Measurements from ENCODE around the gene GLG1.
A peak's percentile ranks its signal among the peaks of the same experiment; 100 is the strongest.

The GLG1 gene

DNA sequence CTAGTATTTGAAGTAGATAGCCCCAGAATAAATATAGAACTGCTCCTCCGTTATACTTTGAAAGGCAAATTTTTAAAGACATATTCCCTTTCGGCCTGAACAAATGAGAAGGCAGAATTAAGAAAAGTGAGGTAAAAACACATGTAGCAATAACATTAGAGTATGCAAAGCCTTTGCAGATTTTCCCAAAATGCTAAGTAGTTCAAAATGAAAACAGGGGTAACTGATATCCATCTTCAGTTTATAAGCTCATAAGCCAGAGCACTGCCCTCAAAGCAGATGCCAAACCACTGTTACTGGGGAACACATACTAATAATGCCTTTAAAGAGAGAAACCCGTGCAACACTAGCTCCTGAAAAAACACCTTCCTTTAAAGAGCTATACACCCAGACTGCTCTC is 134.4 kb downstream of the GLG1 start:
- DNase-seq (ENCODE audit: low read depth): no peak

DNA sequence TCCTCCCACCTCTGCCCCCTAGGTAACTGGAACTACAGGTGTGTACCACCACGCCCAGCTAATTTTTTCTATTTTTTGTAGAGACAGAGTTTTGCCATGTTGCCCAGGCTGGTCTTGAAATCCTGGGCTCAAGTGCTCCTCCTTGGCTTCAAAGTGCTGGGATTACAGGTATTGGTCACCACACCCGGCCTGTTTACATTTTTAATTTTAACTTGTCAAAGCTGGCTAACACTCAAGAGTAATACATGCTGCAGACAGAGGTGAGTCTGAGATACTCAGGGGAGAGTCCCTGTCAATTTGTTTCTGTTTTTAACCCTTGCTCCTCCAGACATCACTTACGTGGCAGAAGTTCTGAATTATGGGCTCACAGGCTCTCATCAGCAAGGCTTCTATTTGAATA is 134.9 kb downstream of the GLG1 start:
- no peak for DNase-seq (ENCODE audit: low read depth)

DNA sequence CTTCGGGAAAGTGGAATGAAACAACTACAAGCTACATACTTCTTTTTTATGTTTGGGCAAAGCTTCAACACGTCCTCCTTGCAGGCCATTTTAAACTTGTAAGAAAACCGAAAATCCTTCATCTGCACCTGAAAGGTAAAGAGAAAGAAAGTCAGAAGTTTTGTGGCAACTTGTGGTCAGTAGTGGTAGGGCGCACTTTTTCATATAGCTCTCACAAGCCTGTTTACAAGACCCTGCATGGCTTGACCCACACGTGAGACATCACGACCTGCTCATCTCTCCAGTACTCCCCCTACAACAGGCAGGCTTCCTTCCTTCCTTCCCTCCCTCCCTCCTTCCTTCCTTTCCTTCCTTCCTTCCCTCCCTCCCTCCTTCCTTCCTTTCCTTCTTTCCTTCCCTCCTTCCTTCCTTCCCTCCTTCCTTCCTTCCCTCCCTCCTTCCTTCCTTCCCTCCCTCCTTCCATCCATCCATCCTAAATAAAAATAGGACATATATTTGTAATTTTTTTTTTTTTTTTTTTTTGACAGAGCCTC is 136.9 kb downstream of the GLG1 start:
- DNase-seq (ENCODE audit: low read depth): no peak

DNA sequence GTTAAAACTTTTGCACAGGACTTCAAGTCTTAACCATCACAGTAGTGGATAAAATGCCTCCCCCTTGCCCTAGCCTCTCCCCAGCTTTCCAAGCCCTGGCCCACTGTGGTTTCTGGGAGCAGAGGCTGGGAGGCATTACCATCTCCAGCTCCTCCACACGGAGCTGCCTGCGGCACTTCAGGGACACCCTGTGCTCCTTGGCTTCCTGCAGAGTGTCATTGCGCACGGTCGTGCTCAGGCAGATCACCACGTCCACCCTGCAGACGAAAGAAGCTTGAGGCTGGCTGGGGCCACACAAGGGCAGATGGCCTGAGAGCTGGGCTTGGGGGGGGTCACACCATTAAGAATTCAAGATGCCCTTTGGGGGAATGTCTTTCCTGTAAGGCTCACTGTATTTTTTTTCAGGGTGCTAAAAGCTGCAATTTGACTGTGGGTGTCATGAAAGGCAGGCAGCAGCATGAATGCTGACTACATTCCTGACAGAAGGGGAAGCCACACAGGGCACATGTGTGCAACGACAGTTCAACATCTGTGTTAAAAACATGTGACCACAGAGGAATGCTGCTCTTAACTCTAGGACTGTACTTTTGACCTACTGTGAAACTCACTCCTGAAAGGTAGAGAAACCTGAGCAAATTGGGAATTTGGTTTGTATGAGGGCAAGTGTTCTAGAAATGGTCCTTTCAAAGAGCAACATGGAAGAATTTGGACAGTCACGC is 137.9 kb downstream of the GLG1 start:
- DNase-seq (ENCODE audit: low read depth): no peak

DNA sequence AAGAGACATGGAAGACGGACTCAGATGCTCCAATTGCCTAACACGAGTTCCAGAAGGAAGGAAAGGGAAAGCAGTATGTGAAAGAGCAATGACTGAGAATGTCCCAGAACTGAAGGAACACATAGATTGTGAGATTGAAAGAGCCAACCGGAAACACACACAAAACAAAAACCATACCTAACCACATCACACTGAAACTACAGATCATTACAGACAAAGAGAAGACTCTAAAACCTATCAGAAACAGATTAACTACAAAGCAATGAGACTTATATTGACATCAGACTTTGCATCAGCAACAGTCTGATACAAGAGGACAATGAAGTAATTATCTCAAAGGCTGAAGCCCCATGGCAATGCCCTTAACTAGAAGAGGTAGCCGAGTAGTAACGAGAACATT is 140.0 kb downstream of the GLG1 start:
- no peak for DNase-seq (ENCODE audit: low read depth)

DNA sequence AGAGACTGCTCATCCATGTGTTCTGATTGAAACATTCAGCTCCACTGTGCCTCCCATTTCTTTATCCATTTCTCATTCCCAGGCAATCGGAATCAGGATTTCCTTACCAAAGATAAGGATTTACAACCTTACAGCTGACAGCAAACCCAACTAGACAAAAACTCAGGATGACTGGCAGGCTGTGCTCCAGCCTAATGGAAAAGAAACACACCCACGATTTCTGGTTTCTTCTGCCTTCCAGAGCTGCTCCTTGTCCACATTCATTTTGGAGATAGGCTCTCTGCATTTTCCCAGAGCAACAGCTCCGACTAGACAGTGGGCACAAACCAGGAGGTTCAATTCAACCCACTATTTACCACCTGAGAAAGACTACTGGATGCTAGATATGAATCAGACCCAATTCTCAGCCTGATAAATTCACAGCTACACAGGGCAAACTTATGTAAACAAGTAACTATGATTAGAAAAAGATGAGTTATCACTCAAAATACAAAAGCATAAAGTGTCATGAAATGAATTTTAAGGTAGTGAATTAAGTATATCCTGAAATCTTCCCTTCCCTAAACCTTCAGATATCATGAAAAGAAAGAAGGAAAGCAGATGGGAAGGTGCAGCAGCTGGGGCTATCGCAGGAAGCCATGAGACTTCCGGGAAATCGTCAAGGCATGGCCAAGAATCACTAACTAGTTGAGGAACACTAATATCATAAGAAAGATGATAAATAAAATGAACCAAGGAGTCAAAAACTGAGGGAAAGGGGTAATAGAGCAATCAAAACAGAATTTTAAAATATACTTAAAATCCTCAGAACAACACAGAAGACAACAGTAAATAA is 140.8 kb downstream of the GLG1 start:
- DNase-seq (ENCODE audit: low read depth): no peak

DNA sequence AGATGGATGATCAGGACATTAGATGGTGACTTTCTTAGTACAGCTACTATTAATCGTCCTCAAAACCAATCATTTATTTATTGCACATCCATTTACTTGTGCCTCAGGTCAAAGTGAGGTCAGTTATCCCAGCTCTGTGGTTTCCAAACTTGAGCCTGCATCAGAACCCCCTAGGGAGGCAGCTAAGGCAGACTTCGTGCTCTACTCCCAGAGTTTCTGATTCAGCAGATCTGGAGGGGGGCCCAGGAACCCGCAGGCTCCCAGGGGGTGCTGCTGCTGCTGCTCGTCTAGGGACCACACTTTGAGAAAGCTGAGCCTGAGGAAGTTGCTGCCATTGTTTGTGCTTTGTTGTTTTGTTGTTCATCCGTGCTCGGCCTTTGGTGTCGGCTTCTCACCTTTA is 141.6 kb downstream of the GLG1 start:
- DNase-seq (ENCODE audit: low read depth): no peak

DNA sequence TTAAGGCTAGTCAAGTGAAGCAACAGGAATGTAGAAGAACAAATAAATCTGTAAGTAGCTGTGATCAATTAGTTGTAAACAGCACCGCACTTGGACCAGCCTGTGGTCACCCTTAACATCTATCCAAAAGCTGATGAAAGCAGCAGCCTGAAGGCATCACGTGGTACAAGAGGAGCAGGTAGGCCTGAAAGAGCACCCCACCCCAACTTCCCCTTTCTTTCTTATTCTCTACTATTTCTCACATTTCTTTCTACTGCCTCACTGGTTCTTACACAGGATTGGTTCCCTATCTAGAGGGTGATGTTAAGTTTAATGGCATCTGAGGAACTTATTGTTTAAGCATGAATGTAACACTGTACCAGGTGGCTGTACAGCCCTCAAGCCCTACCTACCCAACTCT is 143.0 kb downstream of the GLG1 start:
- DNase-seq (ENCODE audit: low read depth): no peak

DNA sequence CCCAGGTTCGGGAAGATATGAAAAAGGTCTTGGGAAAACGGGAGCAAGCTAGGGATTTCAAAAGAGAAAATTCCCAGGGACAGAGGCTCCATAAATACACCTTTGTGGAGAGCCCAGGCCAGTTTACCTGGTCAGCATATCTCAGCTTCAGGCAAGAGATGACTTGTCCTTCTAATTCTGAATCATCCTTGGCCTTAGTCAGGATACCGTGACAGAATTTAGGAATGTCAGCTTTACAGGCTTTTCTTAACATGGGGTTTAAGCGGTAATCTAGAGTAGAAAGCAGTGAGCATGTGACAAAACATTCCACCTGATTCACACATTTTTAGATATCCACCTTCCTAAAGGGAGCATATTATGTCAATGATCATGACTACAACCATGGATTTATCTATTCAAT is 144.6 kb downstream of the GLG1 start:
- peak; percentile 60 for DNase-seq (ENCODE audit: low read depth)

DNA sequence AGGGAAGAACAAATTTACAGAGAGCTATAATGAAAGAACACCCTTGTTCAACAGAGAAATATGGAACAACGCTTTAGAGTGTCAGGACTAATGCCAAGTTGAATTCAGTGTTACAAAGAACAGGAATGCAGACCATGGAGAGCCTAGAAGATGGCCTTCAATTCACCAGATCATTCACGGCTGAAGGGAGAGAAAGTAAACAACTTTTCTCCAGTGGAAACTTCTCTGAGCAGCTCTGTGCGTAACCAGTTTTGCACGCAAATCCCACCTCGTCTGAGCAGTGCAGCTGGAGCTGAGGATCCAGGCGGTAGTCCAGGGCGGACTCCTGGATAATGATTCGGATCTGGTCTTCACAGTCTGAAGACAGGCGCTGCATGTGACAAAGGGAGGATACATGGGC is 145.1 kb downstream of the GLG1 start:
- DNase-seq (ENCODE audit: low read depth): no peak

DNA sequence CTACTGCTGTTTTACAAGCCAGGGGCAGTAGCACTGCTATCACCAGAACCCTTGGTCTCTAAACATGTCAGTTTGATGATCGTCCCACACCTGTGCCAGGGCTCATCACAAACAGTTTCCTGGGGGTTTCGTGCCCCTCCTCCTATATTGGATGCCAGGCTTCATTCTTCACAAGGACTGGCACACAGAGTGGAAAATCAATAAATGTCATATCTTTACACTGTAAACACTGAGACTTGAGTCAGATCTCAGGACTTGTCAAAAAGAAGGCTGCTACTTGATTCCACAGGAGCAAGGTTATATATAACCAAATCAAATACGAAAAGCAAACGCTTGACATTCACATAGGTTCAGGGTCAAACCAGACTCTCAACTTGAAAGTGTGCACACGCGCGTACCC is 146.4 kb downstream of the GLG1 start:
- no peak for DNase-seq (ENCODE audit: low read depth)

DNA sequence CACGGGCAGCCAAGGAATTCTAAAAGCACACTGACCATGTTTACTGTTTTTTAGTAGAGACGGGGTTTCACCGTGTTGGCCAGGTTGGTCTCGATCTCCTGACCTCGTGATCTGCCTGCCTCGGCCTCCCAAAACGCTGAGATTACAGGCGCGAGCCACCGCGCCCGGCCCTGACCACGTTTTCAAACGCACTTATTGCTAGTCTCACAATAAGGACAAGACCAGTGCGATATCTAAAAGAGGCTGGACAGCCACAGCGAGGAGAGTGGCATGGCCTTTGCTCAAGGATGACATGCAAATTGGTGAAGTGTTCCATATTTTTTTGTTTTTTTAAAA is 150.7 kb downstream of the GLG1 start:
- no peak for DNase-seq (ENCODE audit: low read depth)

DNA sequence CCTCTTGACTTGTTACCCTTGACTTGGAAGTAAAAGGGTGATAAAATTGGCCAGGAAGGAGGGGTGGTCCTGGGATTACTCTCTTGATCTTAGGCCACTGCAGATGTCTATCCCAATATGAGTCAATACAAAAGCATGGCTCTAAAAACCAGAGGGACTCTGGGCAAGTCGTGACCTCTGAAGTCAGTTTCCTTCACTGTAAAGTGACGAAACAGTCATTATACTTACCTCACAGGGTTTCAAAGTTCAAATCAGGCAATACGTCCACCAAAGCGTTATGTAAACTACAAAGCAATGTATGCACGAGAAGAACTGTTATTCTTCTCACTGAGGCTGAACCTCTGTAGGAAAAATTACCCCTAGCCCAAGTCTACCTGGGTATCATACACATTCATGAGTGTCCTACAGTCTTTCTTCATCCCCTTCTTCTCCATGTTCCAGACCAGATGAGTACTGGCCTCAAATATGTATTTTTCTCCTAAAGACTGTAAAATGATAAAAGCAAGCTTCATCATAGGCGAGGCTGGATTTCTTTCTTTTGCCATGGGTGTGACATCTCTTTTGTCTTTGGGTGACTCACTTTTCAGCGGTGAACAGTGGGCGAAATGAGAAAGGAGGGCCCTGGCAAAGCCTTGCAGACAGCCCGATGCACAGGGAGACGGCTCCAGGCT is 151.2 kb downstream of the GLG1 start:
- DNase-seq (ENCODE audit: low read depth): peak; percentile 63

DNA sequence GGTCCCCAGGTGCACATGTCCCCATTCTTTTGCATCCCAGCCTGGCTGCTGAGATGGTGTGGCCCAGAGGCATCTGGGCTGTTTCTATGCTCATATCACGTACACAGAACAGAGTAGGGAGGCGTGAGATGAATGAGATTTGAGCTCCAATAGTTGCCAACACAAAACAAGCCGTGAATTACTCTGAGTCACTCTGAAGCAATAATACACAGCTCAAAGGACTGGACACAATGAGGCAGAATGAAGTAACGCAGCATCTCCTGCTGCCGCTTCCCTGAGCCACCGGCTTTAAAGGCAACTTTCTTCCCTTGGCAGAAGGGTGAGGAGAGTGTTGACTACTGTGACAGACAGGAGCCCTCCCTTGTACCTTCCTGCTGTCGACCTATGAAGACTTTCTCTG is 151.7 kb downstream of the GLG1 start:
- peak; percentile 64 for DNase-seq (ENCODE audit: low read depth)

DNA sequence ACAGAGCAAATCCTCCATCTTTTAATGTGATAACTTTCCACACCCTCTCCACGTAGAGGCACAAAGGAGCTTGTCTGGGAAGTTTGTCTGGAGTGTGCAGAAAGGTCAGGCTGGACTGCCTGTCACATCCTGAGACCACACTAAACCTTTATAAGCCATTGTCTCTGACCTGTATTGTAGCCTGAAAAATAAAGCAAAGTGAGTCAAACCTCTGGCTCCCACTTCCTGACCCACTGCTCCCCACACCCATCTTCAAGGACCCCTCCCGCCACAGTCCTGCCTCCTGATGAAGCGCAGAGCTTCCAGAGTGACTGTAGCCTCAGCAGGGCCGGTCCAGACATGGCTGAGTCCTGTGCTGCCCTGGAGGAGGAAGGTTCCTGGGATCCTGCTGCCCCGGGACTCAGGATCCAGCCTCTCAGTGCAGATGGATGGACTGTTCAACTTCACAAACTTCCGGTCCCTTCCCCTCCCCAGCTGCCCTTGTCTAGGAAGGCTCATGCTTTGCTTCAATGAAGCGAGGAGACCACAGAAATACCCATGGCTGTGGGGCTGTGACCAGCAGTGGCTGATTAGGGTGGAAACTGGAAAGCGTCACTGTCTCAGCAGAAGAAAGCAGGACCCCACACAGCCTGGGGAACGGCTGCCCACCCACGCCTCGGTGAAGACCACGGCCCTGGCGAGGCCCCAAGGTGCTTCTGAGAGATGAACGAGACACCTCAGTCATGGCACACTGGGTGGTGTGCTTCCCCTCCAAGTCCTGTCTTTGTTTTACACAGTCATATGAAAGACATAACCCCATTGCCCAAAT is 154.8 kb downstream of the GLG1 start:
- DNase-seq (ENCODE audit: low read depth): peak; percentile 20

DNA sequence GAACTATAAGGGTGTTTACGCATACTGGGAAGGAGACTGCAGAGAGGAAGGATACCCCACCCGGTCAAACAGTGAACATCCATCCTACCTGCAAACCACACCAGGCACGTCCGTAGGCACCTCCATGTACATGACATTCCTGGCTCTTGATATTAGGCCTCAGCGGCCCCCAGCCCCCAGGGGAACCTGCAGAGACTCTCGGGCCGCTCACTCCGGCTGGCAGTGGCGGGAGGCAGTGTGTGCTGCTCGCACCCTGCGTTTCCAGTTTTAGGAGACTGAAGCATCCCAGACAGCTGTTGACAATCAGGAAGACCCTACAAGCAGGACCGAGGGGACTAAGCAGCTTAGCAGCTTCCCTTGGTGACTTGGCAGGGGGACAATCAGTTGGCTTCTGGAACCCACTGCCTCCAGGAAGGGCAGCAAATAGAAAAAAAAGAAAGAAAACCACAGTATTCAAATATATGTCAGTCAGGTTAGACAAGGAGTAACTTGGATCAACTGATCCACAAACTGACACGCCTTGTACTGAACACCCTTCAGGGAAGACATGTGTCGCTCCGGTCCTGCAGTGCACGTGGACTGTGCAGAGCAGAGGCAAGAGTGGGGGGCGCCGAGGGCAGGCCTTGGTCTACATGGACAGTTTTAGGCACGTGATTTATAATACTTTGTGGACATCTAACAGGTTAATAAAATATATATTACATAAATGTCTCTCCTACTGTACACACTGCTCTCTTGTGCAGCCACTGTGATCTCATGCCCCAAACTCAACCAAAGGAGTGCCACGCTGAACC is 155.8 kb downstream of the GLG1 start:
- DNase-seq (ENCODE audit: low read depth): no peak

DNA sequence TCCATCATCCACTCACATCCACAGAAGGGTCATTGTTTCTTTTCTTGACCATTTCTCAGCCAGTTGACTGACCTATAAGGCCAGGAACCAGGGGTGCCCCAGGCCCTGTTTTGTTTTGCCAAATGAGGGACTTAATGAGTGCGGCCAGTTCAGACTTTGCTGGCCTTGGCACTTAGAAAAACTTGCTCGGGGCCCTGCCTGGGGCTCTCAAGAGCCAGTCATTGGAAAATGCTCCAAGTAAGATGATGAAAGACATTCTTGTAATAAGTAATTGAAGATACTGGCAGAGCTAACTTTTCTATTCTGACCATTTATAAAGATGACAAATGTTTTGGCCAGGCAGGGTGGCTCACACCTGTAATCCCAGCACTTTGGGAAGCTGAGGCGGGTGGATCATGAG is 156.7 kb downstream of the GLG1 start:
- peak; percentile 16 for DNase-seq (ENCODE audit: low read depth)

DNA sequence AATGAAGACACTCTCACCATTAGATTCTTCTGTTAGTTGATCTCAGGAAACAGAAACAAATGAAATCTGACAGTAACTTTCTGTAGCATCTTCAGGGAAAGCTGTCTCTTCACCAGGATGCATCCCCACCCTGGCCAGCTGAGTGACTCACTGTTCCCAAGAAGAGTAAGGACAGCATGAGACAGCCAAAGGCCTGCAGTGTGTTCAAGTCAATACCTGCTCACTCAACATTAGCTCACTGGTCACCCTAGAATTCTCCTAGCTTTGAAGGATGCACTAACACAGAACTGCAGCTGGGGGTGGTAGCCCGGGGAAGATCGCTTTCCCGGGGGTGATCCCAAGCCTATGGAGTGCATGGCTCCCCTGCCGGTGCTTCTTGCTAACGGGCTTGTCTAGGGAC is 157.4 kb downstream of the GLG1 start:
- DNase-seq (ENCODE audit: low read depth): peak; percentile 90

DNA sequence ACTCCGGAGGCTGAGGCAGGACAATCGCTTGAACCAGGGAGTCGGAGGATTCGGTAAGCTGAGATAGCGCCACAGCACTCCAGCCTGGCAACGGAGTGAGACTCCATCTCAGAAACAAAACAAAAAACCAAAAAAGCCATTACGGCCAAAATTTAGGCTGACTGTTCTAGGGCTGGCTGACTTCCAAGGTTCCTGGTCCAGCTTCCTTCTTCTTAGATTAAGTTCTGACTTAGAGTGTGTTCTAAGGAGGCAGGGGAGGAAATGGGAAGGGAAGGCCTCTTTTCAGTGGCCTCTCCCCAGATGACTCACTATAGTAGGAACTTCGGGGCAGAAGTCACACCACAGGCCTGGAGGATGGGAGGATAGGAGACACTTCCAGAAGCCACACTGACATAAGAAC is 157.9 kb downstream of the GLG1 start:
- peak; percentile 95 for DNase-seq (ENCODE audit: low read depth)

DNA sequence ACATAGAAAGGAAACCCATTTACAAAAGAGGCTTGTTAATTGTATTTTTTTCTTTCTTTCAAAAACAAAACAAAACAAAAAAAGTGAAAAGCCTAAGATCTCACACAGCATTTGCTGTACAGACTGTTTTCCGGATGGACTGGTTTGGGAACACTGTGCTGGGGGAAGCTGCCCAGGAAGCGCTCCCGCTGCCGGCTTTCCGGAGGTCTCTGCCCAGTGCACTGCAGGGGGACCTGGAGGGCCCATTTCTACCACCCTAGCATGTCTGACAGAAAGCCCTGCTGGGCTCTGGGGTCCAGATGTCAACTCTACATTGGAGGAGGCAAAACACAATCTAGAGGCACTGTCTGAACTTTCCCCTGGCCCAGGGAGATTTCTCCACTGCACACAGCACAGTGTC is 159.3 kb downstream of the GLG1 start:
- no peak for DNase-seq (ENCODE audit: low read depth)

DNA sequence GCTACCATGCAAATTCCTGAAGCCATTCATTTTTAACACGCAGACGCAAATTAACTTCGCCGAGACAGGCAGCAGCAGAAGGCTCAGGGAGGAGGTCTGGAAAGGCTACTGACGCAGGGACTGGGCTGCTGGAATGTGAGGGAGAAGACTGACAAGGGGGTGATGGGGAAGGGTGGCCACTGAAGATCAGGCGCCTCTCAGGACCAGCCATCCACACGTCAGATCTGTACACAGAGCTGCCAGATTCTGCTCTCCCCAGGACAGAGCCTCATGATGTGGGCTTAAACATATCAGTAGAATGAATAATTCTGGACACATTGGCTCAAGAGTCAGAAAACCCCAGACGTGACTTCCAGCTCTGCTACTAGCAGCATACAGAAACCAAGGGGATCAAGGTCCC is 160.0 kb downstream of the GLG1 start:
- DNase-seq (ENCODE audit: low read depth): no peak

Measured in ELR (cell line).